ENCODE measurements around the gene CR1. TPM values are rescaled to one million over a fixed set of nuclear protein-coding genes. Genes with fewer than 3 reads are reported as not detected.

Gene CR1
- total and polyA plus RNA-seq, 2 experiments from 2014 or later, result 0.65 to 0.76 TPM

DNA sequence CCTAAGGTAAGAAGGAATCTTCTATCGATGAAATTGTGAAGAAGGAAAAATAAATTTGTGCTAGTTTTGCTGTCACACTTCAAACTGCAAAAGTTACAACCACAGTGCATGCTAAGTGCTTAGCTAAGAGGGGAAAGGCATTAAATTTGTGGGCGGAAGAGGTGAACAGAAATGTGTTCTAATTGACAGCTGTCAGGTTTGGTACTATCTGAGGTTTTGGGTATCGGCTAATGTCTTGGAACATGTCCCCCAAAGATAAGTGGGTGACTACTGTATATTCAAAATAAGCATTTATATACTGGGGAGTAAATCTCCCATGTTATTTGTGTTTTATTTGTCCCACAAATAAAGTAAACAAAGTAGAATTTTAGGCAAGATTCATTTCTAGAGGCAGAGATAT, 8.0 kb downstream of the CR1 start:
- no peak overlapping the region for H3K4me3 ChIP-seq
- ATAC-seq (no peak), DNase-seq (ENCODE audit: low spot score) (no peak)
- peaks cover 3% of the 10 kb centered on the region; the same call in 1 of the 2 replicates for H3K9me2 ChIP-seq (ENCODE audit: insufficient read depth)
- Mint-ChIP-seq H3K27me3 (ENCODE audit: insufficient read depth, low read depth, poor library complexity) (no peaks in the 10 kb centered on the region), H3K27ac (no peak overlapping the region), H3K36me3 (ENCODE audit: low read depth) (no peaks in the 10 kb centered on the region), H3K4me1 (no peaks in the 10 kb centered on the region), H3K9me3 (no peaks in the 10 kb centered on the region), H3K4me3 (no peak overlapping the region)
- H3K27ac ChIP-seq (ENCODE audit: low read depth), result no peak overlapping the region
- no peaks in the 10 kb centered on the region for H3K36me3 ChIP-seq (ENCODE audit: insufficient read depth)
- no peak overlapping the region for H3K4me2 ChIP-seq
- H3K27me3 ChIP-seq (ENCODE audit: insufficient read depth), result no peaks in the 10 kb centered on the region
- H3K79me2 ChIP-seq (replicated peaks; ENCODE audit: insufficient read depth), result no peaks in the 10 kb centered on the region
- TF ChIP-seq NANOG (IDR thresholded peaks at IDR 0.05; ENCODE audit: borderline replicate concordance) (no peak), CTCF (conservative IDR thresholded peaks at IDR 0.05; ENCODE audit: low read depth in 2 of 2) (no peak), ZNF331 (CRISPR knock-in tag; IDR thresholded peaks at IDR 0.05; ENCODE audit: low read depth) (no peak), EZH2 (IDR thresholded peaks at IDR 0.05; ENCODE audit: low read depth, unreplicated experiment) (no peak), CREB1 (CRISPR knock-in tag; IDR thresholded peaks at IDR 0.05; ENCODE audit: low read depth) (no peak), JUNB (IDR thresholded peaks at IDR 0.05; ENCODE audit: unreplicated experiment) (no peak)
- TF ChIP-seq, protein P1, sequence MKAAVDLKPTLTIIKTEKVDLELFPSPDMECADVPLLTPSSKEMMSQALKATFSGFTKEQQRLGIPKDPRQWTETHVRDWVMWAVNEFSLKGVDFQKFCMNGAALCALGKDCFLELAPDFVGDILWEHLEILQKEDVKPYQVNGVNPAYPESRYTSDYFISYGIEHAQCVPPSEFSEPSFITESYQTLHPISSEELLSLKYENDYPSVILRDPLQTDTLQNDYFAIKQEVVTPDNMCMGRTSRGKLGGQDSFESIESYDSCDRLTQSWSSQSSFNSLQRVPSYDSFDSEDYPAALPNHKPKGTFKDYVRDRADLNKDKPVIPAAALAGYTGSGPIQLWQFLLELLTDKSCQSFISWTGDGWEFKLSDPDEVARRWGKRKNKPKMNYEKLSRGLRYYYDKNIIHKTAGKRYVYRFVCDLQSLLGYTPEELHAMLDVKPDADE (IDR thresholded peaks at IDR 0.05), result no peak
- no peaks in the 10 kb centered on the region for H3F3A ChIP-seq (replicated peaks; ENCODE audit: low read depth)
- no peaks in the 10 kb centered on the region for H3K4me1 ChIP-seq (ENCODE audit: insufficient read depth)
- H4K20me1 ChIP-seq (replicated peaks; ENCODE audit: insufficient read depth), result no peaks in the 10 kb centered on the region
- H2AFZ ChIP-seq, result no peak overlapping the region; the same call in 1 of the 2 replicates

DNA sequence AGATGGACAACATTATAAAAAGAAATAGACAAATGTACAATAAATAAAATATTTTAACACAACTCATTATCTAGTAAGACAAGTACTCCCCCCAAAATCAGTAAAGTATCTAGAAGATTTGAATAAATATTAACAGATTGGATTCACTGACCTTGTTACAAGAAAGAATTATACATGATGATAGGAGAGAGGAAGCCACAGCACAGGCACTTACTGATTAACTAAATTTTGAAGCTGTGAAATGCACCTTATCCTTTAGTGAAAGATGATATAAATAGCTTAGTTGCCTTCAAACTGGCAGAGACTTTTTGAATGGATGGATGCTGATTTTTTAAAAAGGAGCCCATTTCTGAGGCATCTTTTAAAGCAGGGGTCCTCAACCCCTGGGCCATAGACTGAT, 8.5 kb downstream of the CR1 start:
- H3K27me3 Mint-ChIP-seq (ENCODE audit: insufficient read depth, low read depth, poor library complexity), result no peaks in the 10 kb centered on the region
- no peak overlapping the region for H3K27ac Mint-ChIP-seq
- no peaks in the 10 kb centered on the region for H4K20me1 ChIP-seq (replicated peaks; ENCODE audit: insufficient read depth)
- DNase-seq (ENCODE audit: low spot score) (no peak), ATAC-seq (no peak)
- no peak overlapping the region for H3K4me2 ChIP-seq
- no peaks in the 10 kb centered on the region for H3F3A ChIP-seq (replicated peaks; ENCODE audit: low read depth)
- H3K27me3 ChIP-seq (ENCODE audit: insufficient read depth), result no peaks in the 10 kb centered on the region
- H3K9me2 ChIP-seq (ENCODE audit: insufficient read depth), result peaks cover 3% of the 10 kb centered on the region; the same call in 1 of the 2 replicates
- H3K4me3 ChIP-seq, result no peak overlapping the region
- H3K36me3 Mint-ChIP-seq (ENCODE audit: low read depth), result no peaks in the 10 kb centered on the region
- no peaks in the 10 kb centered on the region for H3K36me3 ChIP-seq (ENCODE audit: insufficient read depth)
- H3K79me2 ChIP-seq (replicated peaks; ENCODE audit: insufficient read depth), result no peaks in the 10 kb centered on the region
- no peak overlapping the region for H3K4me3 Mint-ChIP-seq
- TF ChIP-seq EZH2phosphoT487 (IDR thresholded peaks at IDR 0.05; ENCODE audit: unreplicated experiment), result no peak
- TF ChIP-seq JUNB (IDR thresholded peaks at IDR 0.05; ENCODE audit: unreplicated experiment), result no peak
- TF ChIP-seq, protein P2, sequence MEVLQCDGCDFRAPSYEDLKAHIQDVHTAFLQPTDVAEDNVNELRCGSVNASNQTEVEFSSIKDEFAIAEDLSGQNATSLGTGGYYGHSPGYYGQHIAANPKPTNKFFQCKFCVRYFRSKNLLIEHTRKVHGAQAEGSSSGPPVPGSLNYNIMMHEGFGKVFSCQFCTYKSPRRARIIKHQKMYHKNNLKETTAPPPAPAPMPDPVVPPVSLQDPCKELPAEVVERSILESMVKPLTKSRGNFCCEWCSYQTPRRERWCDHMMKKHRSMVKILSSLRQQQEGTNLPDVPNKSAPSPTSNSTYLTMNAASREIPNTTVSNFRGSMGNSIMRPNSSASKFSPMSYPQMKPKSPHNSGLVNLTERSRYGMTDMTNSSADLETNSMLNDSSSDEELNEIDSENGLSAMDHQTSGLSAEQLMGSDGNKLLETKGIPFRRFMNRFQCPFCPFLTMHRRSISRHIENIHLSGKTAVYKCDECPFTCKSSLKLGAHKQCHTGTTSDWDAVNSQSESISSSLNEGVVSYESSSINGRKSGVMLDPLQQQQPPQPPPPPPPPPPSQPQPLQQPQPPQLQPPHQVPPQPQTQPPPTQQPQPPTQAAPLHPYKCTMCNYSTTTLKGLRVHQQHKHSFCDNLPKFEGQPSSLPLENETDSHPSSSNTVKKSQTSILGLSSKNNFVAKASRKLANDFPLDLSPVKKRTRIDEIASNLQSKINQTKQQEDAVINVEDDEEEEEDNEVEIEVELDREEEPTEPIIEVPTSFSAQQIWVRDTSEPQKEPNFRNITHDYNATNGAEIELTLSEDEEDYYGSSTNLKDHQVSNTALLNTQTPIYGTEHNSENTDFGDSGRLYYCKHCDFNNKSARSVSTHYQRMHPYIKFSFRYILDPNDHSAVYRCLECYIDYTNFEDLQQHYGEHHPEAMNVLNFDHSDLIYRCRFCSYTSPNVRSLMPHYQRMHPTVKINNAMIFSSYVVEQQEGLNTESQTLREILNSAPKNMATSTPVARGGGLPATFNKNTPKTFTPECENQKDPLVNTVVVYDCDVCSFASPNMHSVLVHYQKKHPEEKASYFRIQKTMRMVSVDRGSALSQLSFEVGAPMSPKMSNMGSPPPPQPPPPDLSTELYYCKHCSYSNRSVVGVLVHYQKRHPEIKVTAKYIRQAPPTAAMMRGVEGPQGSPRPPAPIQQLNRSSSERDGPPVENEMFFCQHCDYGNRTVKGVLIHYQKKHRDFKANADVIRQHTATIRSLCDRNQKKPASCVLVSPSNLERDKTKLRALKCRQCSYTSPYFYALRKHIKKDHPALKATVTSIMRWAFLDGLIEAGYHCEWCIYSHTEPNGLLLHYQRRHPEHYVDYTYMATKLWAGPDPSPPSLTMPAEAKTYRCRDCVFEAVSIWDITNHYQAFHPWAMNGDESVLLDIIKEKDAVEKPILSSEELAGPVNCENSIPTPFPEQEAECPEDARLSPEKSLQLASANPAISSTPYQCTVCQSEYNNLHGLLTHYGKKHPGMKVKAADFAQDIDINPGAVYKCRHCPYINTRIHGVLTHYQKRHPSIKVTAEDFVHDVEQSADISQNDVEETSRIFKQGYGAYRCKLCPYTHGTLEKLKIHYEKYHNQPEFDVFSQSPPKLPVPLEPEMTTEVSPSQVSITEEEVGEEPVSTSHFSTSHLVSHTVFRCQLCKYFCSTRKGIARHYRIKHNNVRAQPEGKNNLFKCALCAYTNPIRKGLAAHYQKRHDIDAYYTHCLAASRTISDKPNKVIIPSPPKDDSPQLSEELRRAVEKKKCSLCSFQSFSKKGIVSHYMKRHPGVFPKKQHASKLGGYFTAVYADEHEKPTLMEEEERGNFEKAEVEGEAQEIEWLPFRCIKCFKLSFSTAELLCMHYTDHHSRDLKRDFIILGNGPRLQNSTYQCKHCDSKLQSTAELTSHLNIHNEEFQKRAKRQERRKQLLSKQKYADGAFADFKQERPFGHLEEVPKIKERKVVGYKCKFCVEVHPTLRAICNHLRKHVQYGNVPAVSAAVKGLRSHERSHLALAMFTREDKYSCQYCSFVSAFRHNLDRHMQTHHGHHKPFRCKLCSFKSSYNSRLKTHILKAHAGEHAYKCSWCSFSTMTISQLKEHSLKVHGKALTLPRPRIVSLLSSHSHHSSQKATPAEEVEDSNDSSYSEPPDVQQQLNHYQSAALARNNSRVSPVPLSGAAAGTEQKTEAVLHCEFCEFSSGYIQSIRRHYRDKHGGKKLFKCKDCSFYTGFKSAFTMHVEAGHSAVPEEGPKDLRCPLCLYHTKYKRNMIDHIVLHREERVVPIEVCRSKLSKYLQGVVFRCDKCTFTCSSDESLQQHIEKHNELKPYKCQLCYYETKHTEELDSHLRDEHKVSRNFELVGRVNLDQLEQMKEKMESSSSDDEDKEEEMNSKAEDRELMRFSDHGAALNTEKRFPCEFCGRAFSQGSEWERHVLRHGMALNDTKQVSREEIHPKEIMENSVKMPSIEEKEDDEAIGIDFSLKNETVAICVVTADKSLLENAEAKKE (CRISPR knock-in tag; IDR thresholded peaks at IDR 0.05), result no peak
- no peak for TF ChIP-seq CTCF (conservative IDR thresholded peaks at IDR 0.05; ENCODE audit: low read depth in 2 of 2)
- H3K4me1 Mint-ChIP-seq, result no peaks in the 10 kb centered on the region
- no peak overlapping the region for H3K27ac ChIP-seq (ENCODE audit: low read depth)
- H2AFZ ChIP-seq, result no peak overlapping the region
- no peaks in the 10 kb centered on the region for H3K4me1 ChIP-seq (ENCODE audit: insufficient read depth)
- H3K9me3 Mint-ChIP-seq, result no peaks in the 10 kb centered on the region

All from GM23338 (cell line).